Measurements from ENCODE around the gene KNCN. TPM values are rescaled to one million over a fixed set of nuclear protein-coding genes. Genes with fewer than 3 reads are reported as not detected.

The KNCN gene
- total RNA-seq, 1 experiment from 2014 or later = not detected

- Histone ChIP-seq H3K56ac (ENCODE audit: insufficient read length, low read depth, low read length) (no peak overlapping the region), H2AK5ac (ENCODE audit: insufficient read length, low read length) (no peak overlapping the region), H3K4me2 (ENCODE audit: insufficient read depth, insufficient read length, low read length) (no peak overlapping the region), H2BK15ac (ENCODE audit: low read depth, low read length) (no peak overlapping the region), H4K5ac (ENCODE audit: insufficient read length, low read depth, low read length) (no peak overlapping the region), H4K8ac (replicated peaks; ENCODE audit: insufficient read length, low read depth, low read length) (no peak overlapping the region), H3K79me2 (ENCODE audit: insufficient read depth, low read length) (no peaks in the 10 kb centered on the region), H3K27me3 (ENCODE audit: insufficient read depth, low read length) (no peaks in the 10 kb centered on the region; the same call in 1 of the 2 replicates), H2BK120ac (ENCODE audit: low read depth, low read length, poor library complexity, severe bottlenecking) (no peak overlapping the region), H2AFZ (ENCODE audit: low read length) (no peak overlapping the region), H3K79me1 (ENCODE audit: insufficient read depth, low read depth, low read length, poor library complexity, severe bottlenecking) (no peaks in the 10 kb centered on the region), H3K4ac (ENCODE audit: low read depth, low read length) (no peak overlapping the region), H3K23me2 (ENCODE audit: insufficient read length, low read depth, low read length, poor library complexity, severe bottlenecking) (no peaks in the 10 kb centered on the region), H3K14ac (ENCODE audit: insufficient read depth, low read length) (no peak overlapping the region), H3K9me3 (ENCODE audit: control insufficient read depth, low read depth, low read length) (no peaks in the 10 kb centered on the region), H4K20me1 (ENCODE audit: control insufficient read depth, insufficient read depth, insufficient read length) (no peaks in the 10 kb centered on the region), H2BK12ac (ENCODE audit: insufficient read length, low read depth, low read length) (no peak overlapping the region), H2BK20ac (ENCODE audit: low read depth, low read length, poor library complexity, severe bottlenecking) (no peak overlapping the region), H2BK5ac (ENCODE audit: insufficient read length, low read length) (no peak overlapping the region), H3T11ph (ENCODE audit: low read length) (no peak overlapping the region), H4K91ac (ENCODE audit: insufficient read length, low read depth, low read length) (no peak overlapping the region), H3K23ac (ENCODE audit: insufficient read length, low read depth, low read length) (no peak overlapping the region), H3K18ac (ENCODE audit: insufficient read length, low read depth, low read length) (no peak overlapping the region), H3K4me1 (ENCODE audit: insufficient read depth, low read length) (peaks cover 16% of the 10 kb centered on the region; the same call in 1 of the 2 replicates), H3K9ac (ENCODE audit: extremely low read depth, insufficient read length, low read length) (no peak overlapping the region), H3K27ac (ENCODE audit: insufficient read length, low read depth, low read length) (no peak overlapping the region)
- DNase-seq = peak; percentile 68
- H3K27me3 Mint-ChIP-seq (ENCODE audit: low read depth) = peaks cover 64% of the 10 kb centered on the region
- no peak for TF ChIP-seq CTCF (conservative IDR thresholded peaks at IDR 0.05)
- H3K9me3 Mint-ChIP-seq = no peaks in the 10 kb centered on the region; a peak in 1 of 5 replicates
- no peaks in the 10 kb centered on the region for H3K36me3 Mint-ChIP-seq (ENCODE audit: insufficient read depth in 1 of 3, low read depth in 3 of 3)
- H3K4me1 Mint-ChIP-seq = peaks cover 74 to 85% of the 10 kb centered on the region in 2 experiments
- peak overlapping the region in 1 of 3 experiments; percentile 1; a peak in 1 of 7 replicates for H3K27ac Mint-ChIP-seq
- no peak overlapping the region; a peak in 2 of 5 replicates for H3K4me3 Mint-ChIP-seq
- no CpG with 5 or more reads among the region's 15 CpGs for WGBS (ENCODE audit: extremely low coverage, insufficient read length, low lambda C conversion rate)
Measured at GRCh38 chr1:46520063-46520911, 31.2 kb downstream of the KNCN start.
